ENCODE data around the gene CEMIP.

Gene CEMIP

DNA sequence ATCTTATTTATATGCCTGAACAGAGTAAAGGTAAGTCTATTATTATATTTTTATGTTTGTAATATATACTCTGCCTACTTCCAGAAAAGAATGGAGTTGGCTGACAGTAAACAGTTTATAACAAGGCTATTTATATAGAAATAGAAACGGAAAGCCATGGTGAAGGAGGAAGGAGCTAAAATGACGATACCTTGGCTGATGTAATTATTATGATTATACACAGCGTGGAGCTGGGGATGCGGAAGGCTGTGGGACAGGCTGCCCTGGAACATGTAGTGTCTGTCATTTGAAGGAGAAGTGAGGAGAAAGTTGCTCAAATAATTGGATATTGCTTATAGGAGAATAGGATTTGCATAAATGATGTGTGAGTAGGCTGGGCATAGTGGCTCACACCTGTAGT is 37.8 kb downstream of the CEMIP start:
- Histone ChIP-seq H3K9me3 (ENCODE audit: control insufficient read depth, low read length) (no peaks in the 10 kb centered on the region), H3K36me3 (ENCODE audit: control insufficient read depth, insufficient read depth, low read length) (no peaks in the 10 kb centered on the region), H3K4me1 (ENCODE audit: control insufficient read depth, insufficient read depth, low read length) (no peaks in the 10 kb centered on the region), H3K9ac (ENCODE audit: low read length) (no peak overlapping the region), H3K4me3 (ENCODE audit: low read length) (no peak overlapping the region), H3K27me3 (ENCODE audit: control insufficient read depth, insufficient read depth, low read length) (no peaks in the 10 kb centered on the region)

DNA sequence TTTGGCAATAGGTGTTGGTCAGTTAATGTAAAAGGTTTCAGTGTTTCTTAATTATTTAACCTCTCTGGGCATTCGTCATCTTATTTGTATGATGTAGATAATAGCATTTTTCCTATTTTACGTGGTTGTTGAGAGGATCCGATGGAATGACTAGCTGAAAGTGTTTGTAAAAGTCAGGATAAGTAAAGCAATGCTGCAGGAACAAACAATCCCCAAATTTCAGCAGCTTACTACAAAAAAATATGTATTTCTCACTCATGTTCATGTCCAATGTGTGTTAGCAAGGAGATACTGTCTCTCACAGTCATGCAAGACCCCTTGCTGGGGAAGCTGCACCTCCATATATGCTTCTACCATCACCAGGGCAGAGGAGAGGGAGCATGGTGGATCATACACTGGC is 38.7 kb downstream of the CEMIP start:
- Histone ChIP-seq H3K9ac (ENCODE audit: low read length) (no peak overlapping the region), H3K27me3 (ENCODE audit: control insufficient read depth, insufficient read depth, low read length) (no peaks in the 10 kb centered on the region), H3K9me3 (ENCODE audit: control insufficient read depth, low read length) (no peaks in the 10 kb centered on the region), H3K4me3 (ENCODE audit: low read length) (no peak overlapping the region), H3K4me1 (ENCODE audit: control insufficient read depth, insufficient read depth, low read length) (no peaks in the 10 kb centered on the region), H3K36me3 (ENCODE audit: control insufficient read depth, insufficient read depth, low read length) (no peaks in the 10 kb centered on the region)

DNA sequence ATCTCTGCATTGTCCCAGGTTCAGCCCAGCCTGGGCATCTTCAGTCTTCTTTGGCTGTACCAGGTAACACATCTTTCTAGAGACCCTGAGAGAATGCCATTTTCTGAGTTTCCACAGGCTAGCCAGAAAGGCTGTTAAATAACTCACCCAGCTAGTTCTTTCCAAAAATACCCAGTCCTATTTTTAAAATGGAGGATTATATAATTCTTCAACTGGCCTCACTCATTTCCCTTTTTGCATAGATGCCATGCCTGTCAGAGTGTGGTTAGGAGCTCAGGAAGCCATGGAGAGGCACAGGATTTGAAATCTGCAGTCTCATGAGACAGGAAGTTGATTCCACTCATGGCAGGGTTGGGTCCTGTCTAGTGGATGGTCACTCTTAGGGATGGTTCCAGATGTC is 39.8 kb downstream of the CEMIP start:
- Histone ChIP-seq H3K9ac (ENCODE audit: low read length) (no peak overlapping the region), H3K4me3 (ENCODE audit: low read length) (no peak overlapping the region), H3K36me3 (ENCODE audit: control insufficient read depth, insufficient read depth, low read length) (no peaks in the 10 kb centered on the region), H3K9me3 (ENCODE audit: control insufficient read depth, low read length) (no peaks in the 10 kb centered on the region), H3K4me1 (ENCODE audit: control insufficient read depth, insufficient read depth, low read length) (no peaks in the 10 kb centered on the region), H3K27me3 (ENCODE audit: control insufficient read depth, insufficient read depth, low read length) (no peaks in the 10 kb centered on the region)

DNA sequence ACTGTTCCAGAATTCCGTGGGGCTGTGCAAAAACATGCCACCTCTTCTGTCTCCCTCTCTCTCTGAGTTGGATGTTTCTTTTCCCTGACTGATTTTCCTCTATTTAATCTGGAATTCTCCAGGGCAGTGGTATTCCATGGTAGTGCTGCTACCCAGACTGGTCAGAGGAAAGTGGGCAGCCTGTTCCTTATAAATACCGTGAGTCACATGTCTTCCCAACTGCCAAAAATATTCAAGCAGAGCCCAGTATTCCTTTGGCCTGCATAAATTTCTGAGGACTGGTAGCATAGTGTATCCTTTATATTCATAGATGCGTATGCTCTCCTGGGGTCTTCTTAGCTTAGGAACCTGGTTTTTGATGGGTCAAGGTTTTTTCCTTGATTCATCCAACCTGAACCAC is 40.9 kb downstream of the CEMIP start:
- H3K9me3 ChIP-seq (ENCODE audit: control insufficient read depth, low read length) = no peaks in the 10 kb centered on the region

DNA sequence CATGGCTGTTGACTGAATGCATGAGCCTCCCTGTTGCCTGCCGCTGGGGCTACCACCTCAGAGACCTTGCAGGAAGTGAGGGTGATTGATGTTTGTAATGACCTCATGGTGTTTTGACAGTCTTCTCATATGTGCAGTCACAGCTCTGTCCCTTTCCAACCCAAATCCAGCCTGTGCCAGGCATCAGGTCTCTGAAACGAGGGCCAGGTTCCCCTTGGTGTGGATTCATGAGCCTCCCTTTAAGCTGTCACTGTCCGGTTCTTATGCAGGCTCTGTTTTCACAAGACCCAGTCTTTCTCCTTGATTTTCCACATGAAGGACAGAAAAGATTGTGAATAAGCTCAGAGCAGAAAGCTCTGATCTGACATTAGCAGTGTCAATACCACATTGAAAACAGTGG is 43.1 kb downstream of the CEMIP start:
- no peaks in the 10 kb centered on the region for H3K9me3 ChIP-seq (ENCODE audit: control insufficient read depth, low read length)
- no peak overlapping the region for H3K4me3 ChIP-seq (ENCODE audit: low read length)
- H3K27me3 ChIP-seq (ENCODE audit: control insufficient read depth, insufficient read depth, low read length) = no peaks in the 10 kb centered on the region
- H3K9ac ChIP-seq (ENCODE audit: low read length) = no peak overlapping the region
- H3K4me1 ChIP-seq (ENCODE audit: control insufficient read depth, insufficient read depth, low read length) = no peaks in the 10 kb centered on the region
- H3K36me3 ChIP-seq (ENCODE audit: control insufficient read depth, insufficient read depth, low read length) = no peaks in the 10 kb centered on the region

More for the DNA sequence above, 40.9 kb downstream of the CEMIP start:
- Histone ChIP-seq H3K4me3 (ENCODE audit: low read length) (no peak overlapping the region), H3K36me3 (ENCODE audit: control insufficient read depth, insufficient read depth, low read length) (no peaks in the 10 kb centered on the region), H3K27me3 (ENCODE audit: control insufficient read depth, insufficient read depth, low read length) (no peaks in the 10 kb centered on the region), H3K4me1 (ENCODE audit: control insufficient read depth, insufficient read depth, low read length) (no peaks in the 10 kb centered on the region), H3K9ac (ENCODE audit: low read length) (no peak overlapping the region)

DNA sequence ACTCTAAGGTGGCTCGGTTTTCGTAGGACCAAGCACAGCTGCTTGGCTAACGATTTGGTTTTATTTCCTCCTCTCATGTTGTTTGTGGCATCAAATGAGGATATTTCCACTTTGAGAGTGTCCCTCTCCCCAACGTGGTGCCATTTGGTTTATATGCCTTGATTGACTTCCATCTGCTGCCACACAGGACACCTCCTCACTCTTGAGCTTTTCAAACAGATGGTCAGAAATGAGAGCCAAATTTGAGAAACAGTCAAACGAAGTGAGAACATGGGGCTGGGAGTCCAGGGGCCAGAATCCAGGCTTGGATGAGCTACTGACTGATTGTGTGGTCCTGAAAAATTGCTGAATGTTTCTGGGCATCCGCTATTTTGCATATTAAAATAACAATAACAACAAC is 43.5 kb downstream of the CEMIP start:
- H3K4me3 ChIP-seq (ENCODE audit: low read length) = no peak overlapping the region
- no peaks in the 10 kb centered on the region for H3K36me3 ChIP-seq (ENCODE audit: control insufficient read depth, insufficient read depth, low read length)
- no peaks in the 10 kb centered on the region for H3K4me1 ChIP-seq (ENCODE audit: control insufficient read depth, insufficient read depth, low read length)
- H3K9me3 ChIP-seq (ENCODE audit: control insufficient read depth, low read length) = no peaks in the 10 kb centered on the region
- no peak overlapping the region for H3K9ac ChIP-seq (ENCODE audit: low read length)
- H3K27me3 ChIP-seq (ENCODE audit: control insufficient read depth, insufficient read depth, low read length) = no peaks in the 10 kb centered on the region

DNA sequence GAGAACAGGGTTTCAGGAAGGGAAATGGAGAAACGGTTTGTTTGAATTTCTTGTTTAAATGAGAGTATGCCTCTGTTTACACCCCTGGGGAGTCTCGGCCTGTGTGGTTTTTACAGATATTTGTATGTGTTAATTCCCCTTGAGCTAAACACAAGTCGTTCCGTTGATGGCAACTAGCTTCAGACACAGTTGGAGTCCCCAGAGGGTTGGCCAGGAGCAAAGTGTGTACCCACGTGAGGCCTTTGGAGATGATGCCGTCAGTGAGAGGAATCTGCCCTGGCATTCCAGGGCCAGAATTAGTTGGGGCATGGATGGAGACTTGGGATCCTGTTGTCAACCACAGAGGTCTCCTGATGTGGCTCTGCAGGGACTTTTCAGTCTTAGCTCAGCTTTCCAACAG is 44.0 kb downstream of the CEMIP start:
- H3K4me3 ChIP-seq (ENCODE audit: low read length) = no peak overlapping the region
- H3K36me3 ChIP-seq (ENCODE audit: control insufficient read depth, insufficient read depth, low read length) = no peaks in the 10 kb centered on the region
- H3K4me1 ChIP-seq (ENCODE audit: control insufficient read depth, insufficient read depth, low read length) = no peaks in the 10 kb centered on the region
- H3K9ac ChIP-seq (ENCODE audit: low read length) = no peak overlapping the region
- no peaks in the 10 kb centered on the region for H3K27me3 ChIP-seq (ENCODE audit: control insufficient read depth, insufficient read depth, low read length)
- no peaks in the 10 kb centered on the region for H3K9me3 ChIP-seq (ENCODE audit: control insufficient read depth, low read length)

DNA sequence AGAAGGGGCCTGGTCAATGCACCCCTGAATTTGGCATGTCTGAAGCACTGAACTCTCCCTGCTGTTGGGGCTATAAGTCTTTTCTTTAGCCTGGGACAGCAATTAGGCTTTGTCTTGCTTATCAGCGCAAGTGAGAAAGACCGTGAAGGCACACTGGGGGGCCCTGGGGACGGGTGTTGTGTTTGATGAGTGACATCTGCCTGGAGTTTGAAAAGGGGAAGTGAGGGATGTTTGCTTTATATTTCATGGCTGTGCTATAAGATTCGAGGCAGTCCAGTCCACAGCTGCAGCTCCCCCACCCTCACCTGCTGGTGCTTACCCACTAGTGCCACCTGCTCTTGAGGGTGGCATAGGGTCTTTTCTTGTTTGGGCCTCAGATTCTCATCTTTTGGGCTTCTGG is 44.8 kb downstream of the CEMIP start:
- Histone ChIP-seq H3K9me3 (ENCODE audit: control insufficient read depth, low read length) (no peaks in the 10 kb centered on the region), H3K36me3 (ENCODE audit: control insufficient read depth, insufficient read depth, low read length) (no peaks in the 10 kb centered on the region)

DNA sequence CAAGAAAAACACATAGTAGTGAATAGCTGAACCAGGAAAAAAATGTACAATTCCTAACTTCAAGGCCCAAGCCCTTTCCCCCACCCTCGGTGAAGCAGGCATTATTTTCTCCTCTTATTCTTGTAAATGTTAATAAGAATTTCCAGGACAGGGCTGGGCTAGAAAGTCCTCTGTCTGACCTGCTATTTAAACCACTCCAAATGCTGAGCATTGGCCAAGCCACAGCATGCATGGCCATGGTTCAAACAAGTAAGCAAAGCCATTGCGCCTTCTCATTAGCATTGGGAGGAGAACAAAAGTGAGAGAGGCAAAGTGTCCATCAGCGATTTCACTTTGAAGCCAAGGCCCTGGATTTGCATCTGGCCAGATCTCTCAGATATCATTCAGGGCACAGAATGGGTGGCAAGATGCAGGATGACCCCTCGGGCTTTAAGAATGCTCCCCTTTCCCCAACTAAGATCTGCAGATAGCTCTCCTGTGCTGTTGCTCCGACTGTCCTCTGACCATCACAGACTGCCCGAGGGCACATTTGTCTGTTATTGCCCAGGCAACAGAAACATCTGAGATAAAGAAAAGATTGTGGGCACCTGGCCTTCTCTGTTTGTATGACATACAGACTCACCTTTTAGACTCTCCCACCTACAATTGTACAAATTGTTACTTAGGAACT is 46.3 kb downstream of the CEMIP start:
- Histone ChIP-seq H3K4me1 (ENCODE audit: control insufficient read depth, insufficient read depth, low read length) (no peaks in the 10 kb centered on the region), H3K27me3 (ENCODE audit: control insufficient read depth, insufficient read depth, low read length) (no peaks in the 10 kb centered on the region), H3K9ac (ENCODE audit: low read length) (no peak overlapping the region), H3K4me3 (ENCODE audit: low read length) (no peak overlapping the region), H3K9me3 (ENCODE audit: control insufficient read depth, low read length) (no peaks in the 10 kb centered on the region), H3K36me3 (ENCODE audit: control insufficient read depth, insufficient read depth, low read length) (no peaks in the 10 kb centered on the region)

More for the DNA sequence above, 44.8 kb downstream of the CEMIP start:
- no peak overlapping the region for H3K9ac ChIP-seq (ENCODE audit: low read length)
- no peak overlapping the region for H3K4me3 ChIP-seq (ENCODE audit: low read length)
- H3K4me1 ChIP-seq (ENCODE audit: control insufficient read depth, insufficient read depth, low read length) = no peaks in the 10 kb centered on the region
- H3K27me3 ChIP-seq (ENCODE audit: control insufficient read depth, insufficient read depth, low read length) = no peaks in the 10 kb centered on the region

DNA sequence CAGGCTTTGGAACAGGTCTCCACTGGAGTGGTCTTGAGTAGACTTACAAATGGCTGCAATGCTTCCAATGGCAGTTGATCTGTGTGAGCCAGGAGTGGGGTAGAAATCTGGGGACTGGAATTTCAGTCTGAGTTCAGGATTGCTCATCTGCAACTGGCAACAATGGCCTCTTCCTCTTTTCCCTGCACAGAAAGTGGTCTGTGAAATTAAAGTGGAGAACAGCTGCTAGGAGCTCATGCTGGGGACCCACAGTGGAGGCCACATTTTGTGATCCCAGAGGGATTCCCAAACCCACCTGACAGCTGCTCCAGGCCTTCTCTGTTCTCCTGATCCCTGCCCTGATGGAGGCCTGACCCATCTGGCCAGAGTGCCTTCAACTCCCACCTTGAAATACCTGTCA is 49.6 kb downstream of the CEMIP start:
- H3K9ac ChIP-seq (ENCODE audit: low read length) = no peak overlapping the region
- H3K27me3 ChIP-seq (ENCODE audit: control insufficient read depth, insufficient read depth, low read length) = no peaks in the 10 kb centered on the region
- no peaks in the 10 kb centered on the region for H3K36me3 ChIP-seq (ENCODE audit: control insufficient read depth, insufficient read depth, low read length)
- H3K9me3 ChIP-seq (ENCODE audit: control insufficient read depth, low read length) = no peaks in the 10 kb centered on the region
- no peaks in the 10 kb centered on the region for H3K4me1 ChIP-seq (ENCODE audit: control insufficient read depth, insufficient read depth, low read length)
- no peak overlapping the region for H3K4me3 ChIP-seq (ENCODE audit: low read length)

DNA sequence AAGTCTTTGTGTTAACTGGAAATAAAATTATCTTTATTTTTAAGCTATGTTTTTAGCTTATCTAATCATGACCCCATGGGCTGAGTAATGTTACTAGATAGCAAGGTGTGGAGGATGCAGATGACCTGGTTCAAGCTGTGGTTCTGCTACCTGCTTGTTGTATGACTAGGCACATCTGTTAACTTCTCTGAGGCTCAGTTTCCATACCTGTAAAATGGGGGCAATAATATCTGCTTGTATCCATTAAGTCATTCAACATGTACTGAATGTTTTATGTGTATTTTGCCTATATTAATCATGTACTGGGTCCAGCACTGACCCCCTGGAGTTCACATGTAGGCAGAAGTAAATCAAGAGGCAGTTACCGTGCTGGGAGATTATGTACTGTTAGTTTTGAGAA is 51.5 kb downstream of the CEMIP start:
- H3K9me3 ChIP-seq (ENCODE audit: control insufficient read depth, low read length) = no peaks in the 10 kb centered on the region
- H3K36me3 ChIP-seq (ENCODE audit: control insufficient read depth, insufficient read depth, low read length) = no peaks in the 10 kb centered on the region
- H3K9ac ChIP-seq (ENCODE audit: low read length) = no peak overlapping the region
- no peaks in the 10 kb centered on the region for H3K4me1 ChIP-seq (ENCODE audit: control insufficient read depth, insufficient read depth, low read length)
- no peak overlapping the region for H3K4me3 ChIP-seq (ENCODE audit: low read length)
- H3K27me3 ChIP-seq (ENCODE audit: control insufficient read depth, insufficient read depth, low read length) = no peaks in the 10 kb centered on the region

DNA sequence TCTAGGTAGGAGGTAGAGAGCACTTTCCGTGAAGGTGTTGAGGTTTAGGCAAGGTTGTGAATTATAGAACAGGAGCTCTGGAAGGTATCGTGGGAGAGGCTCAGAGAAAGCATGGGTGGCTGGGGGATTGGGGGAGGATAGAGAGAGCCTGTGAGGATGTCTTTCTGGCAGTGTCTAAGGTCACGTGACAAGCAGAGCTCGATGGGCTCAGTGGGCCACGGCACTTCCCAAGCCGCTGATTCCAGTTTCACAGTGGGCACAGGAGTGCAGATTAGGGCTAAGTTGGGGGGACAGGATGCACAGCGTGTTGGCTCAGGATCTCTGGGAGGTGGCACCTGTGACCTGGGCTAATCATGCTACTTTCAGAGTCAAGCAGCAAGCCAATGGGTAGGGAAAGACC is 52.0 kb downstream of the CEMIP start:
- no peak overlapping the region for H3K9ac ChIP-seq (ENCODE audit: low read length)
- H3K4me3 ChIP-seq (ENCODE audit: low read length) = no peak overlapping the region
- H3K27me3 ChIP-seq (ENCODE audit: control insufficient read depth, insufficient read depth, low read length) = no peaks in the 10 kb centered on the region
- H3K9me3 ChIP-seq (ENCODE audit: control insufficient read depth, low read length) = no peaks in the 10 kb centered on the region
- no peaks in the 10 kb centered on the region for H3K4me1 ChIP-seq (ENCODE audit: control insufficient read depth, insufficient read depth, low read length)
- H3K36me3 ChIP-seq (ENCODE audit: control insufficient read depth, insufficient read depth, low read length) = no peaks in the 10 kb centered on the region

DNA sequence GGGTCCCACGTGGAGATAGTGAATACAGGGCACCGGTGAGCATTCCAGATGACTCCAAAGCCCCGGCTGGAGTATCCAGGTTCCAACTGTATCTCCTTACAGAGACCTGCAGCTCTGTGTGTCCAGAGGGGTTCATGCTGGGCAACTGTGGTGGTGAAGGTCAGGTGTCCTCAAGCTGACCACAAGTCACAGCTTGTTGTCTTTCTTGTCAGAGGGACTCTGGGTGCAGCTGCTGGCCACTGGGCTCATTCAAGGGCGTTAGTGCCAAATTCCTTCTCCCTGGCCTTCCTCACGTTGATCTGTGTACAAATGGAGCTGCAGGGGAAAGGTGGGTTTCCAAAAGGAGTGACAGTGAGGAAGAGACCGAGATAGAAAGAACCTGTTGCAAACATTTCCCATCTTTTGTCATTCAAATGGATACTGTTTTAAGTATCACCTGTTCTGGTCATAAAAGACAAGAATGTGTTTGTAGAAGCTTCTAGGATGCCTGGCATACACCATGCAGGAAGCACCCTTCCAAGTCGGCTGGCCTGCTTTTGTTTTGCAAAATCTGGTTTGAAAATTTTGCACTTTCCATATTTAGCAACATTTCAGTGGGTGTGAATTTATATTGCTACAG is 52.5 kb downstream of the CEMIP start:
- H3K9ac ChIP-seq (ENCODE audit: low read length) = no peak overlapping the region
- H3K27me3 ChIP-seq (ENCODE audit: control insufficient read depth, insufficient read depth, low read length) = no peaks in the 10 kb centered on the region
- H3K36me3 ChIP-seq (ENCODE audit: control insufficient read depth, insufficient read depth, low read length) = no peaks in the 10 kb centered on the region
- H3K4me3 ChIP-seq (ENCODE audit: low read length) = no peak overlapping the region
- H3K9me3 ChIP-seq (ENCODE audit: control insufficient read depth, low read length) = no peaks in the 10 kb centered on the region
- no peaks in the 10 kb centered on the region for H3K4me1 ChIP-seq (ENCODE audit: control insufficient read depth, insufficient read depth, low read length)
